Stimulated activated CD8-positive, alpha-beta memory T cell treated with anti-CD3 and anti-CD28 coated beads, Interleukin-4, amount 100 ng/mL, for 48 hours (primary cell): ENCODE results near the gene POLR2L.

ENCODE experiments used
- DNase-seq: peaks from one replicate; pipeline ENCODE4 v3.0.0-alpha.2; 2020

The POLR2L gene

GRCh38 chr11:842370-843002 lies at the start of gene POLR2L, which contains the start of gene TSPAN4:
POLR2L (minus strand) TSS chr11:842529; CDS start chr11:842508, 21 bp downstream.
TSPAN4 (plus strand) TSS chr11:842852; CDS start chr11:850305, 7,453 bp downstream.
- peak; percentile 91 for DNase-seq

GRCh38 chr11:890794-891540 lies 48.6 kb upstream of the POLR2L start:
- no peak for DNase-seq

GRCh38 chr11:889687-890475 lies 47.6 kb upstream of the POLR2L start:
- no peak for DNase-seq

GRCh38 chr11:889257-889656 lies 46.9 kb upstream of the POLR2L start:
- no peak for DNase-seq

GRCh38 chr11:888310-889212 lies 46.2 kb upstream of the POLR2L start:
- no peak for DNase-seq

- DNase-seq: no peak
These were observed 45.3 kb upstream of the POLR2L start for GRCh38 chr11:887589-887988.

GRCh38 chr11:886568-886967 lies 44.2 kb upstream of the POLR2L start:
- DNase-seq: no peak

GRCh38 chr11:884578-885070 lies 42.3 kb upstream of the POLR2L start:
- DNase-seq: no peak

- DNase-seq: no peak
These were observed 41.2 kb upstream of the POLR2L start for GRCh38 chr11:883527-883926.

GRCh38 chr11:882596-882995 lies 40.3 kb upstream of the POLR2L start:
- DNase-seq: no peak

- DNase-seq: no peak
These were observed 38.1 kb upstream of the POLR2L start for GRCh38 chr11:880447-880846.

- DNase-seq: peak; percentile 61
These were observed 35.2 kb upstream of the POLR2L start for GRCh38 chr11:877565-877964.

- no peak for DNase-seq
These were observed 34.2 kb upstream of the POLR2L start for GRCh38 chr11:876545-876944.

GRCh38 chr11:875769-876301 lies 33.5 kb upstream of the POLR2L start:
- no peak for DNase-seq

GRCh38 chr11:875203-875602 lies 32.9 kb upstream of the POLR2L start:
- DNase-seq: no peak

GRCh38 chr11:873706-874105 lies 31.4 kb upstream of the POLR2L start:
- DNase-seq: no peak

- no peak for DNase-seq
These were observed 30.5 kb upstream of the POLR2L start for GRCh38 chr11:872799-873198.

- no peak for DNase-seq
These were observed 29.1 kb upstream of the POLR2L start for GRCh38 chr11:871472-871871.

GRCh38 chr11:870418-870817 lies 28.1 kb upstream of the POLR2L start:
- no peak for DNase-seq

GRCh38 chr11:870127-870413 lies 27.7 kb upstream of the POLR2L start:
- DNase-seq: no peak

- DNase-seq: no peak
These were observed 27.2 kb upstream of the POLR2L start for GRCh38 chr11:869399-870126.

- DNase-seq: no peak
These were observed 26.5 kb upstream of the POLR2L start for GRCh38 chr11:868802-869201.
